PC-9 (cell line): ENCODE data around the gene GSAP. TPM values are rescaled to one million over a fixed set of nuclear protein-coding genes. Genes with fewer than 3 reads are reported as not detected.
"Not testable (repeated sequence)": the region's sequence is repeated elsewhere in the genome, so short reads cannot be mapped to it uniquely, and the experiment has no call there.

Experiments
- BruUV-seq: library from RNA; stranded (reverse); fragments of 400-500 nt; replicated peaks from 2 replicates; lab custom pipeline; 2021; lab: Mats Ljungman, UMichigan
- CTCF ChIA-PET: fragments of 300-600 bp; sonication (Branson Sonifier 250); formaldehyde crosslinking; loops from one replicate; lab custom pipeline; 2022; ENCODE audit warnings: antibody characterized with exemption; lab: Charles Lee
- POLR2A ChIA-PET: fragments of 300-600 bp; sonication (Branson Sonifier 250); formaldehyde crosslinking; loops from one replicate; lab custom pipeline; 2022; ENCODE audit warnings: antibody characterized with exemption; ENCODE audit not compliant: unreplicated experiment; lab: Charles Lee
- DNase-seq, 2 experiments: peaks; one replicate each; pipeline versions ENCODE4 v3.0.0 to v3.0.0-alpha.2; 2015 to 2022; ENCODE audit warnings: mixed read lengths in 1 of 2
- H2AFZ ChIP-seq: fragments of 200-600 bp; sonication (generic); 2 replicates; pipeline ENCODE4 v1.8.1; 2017; ENCODE audit warnings: antibody characterized with exemption
- H3F3A ChIP-seq: fragments of 200-600 bp; sonication (generic); 2 replicates; pipeline ENCODE4 v1.8.1; 2017; ENCODE audit warnings: antibody characterized with exemption, mild to moderate bottlenecking, low read depth; ENCODE audit not compliant: insufficient read depth
- H3K27ac ChIP-seq: fragments of 200-600 bp; sonication (generic); 2 replicates; pipeline ENCODE4 v1.6.1; 2016; ENCODE audit warnings: mixed run types
- H3K27me3 ChIP-seq: fragments of 200-600 bp; sonication (generic); 2 replicates; pipeline ENCODE4 v1.6.1; 2016; ENCODE audit warnings: low read depth, mixed run types; ENCODE audit not compliant: insufficient read depth
- H3K36me3 ChIP-seq: fragments of 200-600 bp; sonication (generic); 2 replicates; pipeline ENCODE4 v1.6.1; 2016; ENCODE audit warnings: low read depth, mixed run types
- H3K4me1 ChIP-seq: fragments of 200-600 bp; sonication (generic); replicated peaks from 2 replicates; pipeline ENCODE4 v1.6.1; 2016; ENCODE audit warnings: mixed run types; ENCODE audit not compliant: insufficient read depth
- H3K4me2 ChIP-seq: fragments of 200-600 bp; sonication (generic); 2 replicates; pipeline ENCODE4 v1.6.1; 2017; ENCODE audit warnings: mixed run types
- H3K4me3 ChIP-seq: fragments of 200-600 bp; sonication (generic); 2 replicates; pipeline ENCODE4 v1.6.1; 2016; ENCODE audit warnings: mixed run types
- H3K79me2 ChIP-seq: fragments of 200-600 bp; sonication (generic); 2 replicates; pipeline ENCODE4 v1.6.1; 2017; ENCODE audit warnings: low read depth, mixed run types
- H3K9me2 ChIP-seq: fragments of 200-600 bp; sonication (generic); 2 replicates; pipeline ENCODE4 v1.8.1; 2017; ENCODE audit warnings: mild to moderate bottlenecking; ENCODE audit not compliant: insufficient read depth
- H3K9me3 ChIP-seq: fragments of 200-600 bp; sonication (generic); 2 replicates; pipeline ENCODE4 v1.8.1; 2016; ENCODE audit warnings: low read depth; ENCODE audit not compliant: insufficient read depth
- H4K20me1 ChIP-seq: fragments of 200-600 bp; sonication (generic); 2 replicates; pipeline ENCODE4 v1.8.1; 2017; ENCODE audit not compliant: insufficient read depth
- EZH2 ChIP-seq: fragments of 200-600 bp; sonication (generic); IDR thresholded peaks from 2 replicates; pipeline ENCODE4 v1.8.0; 2017; ENCODE audit warnings: antibody characterized with exemption, low read depth
- intact Hi-C: fragments of 100-400 bp; cut with micrococcal nuclease; formaldehyde crosslinking; loops from one replicate; pipeline ENCODE4 v1.10.0; 2022; ENCODE audit not compliant: unreplicated experiment
- total RNA-seq: library from RNA; stranded (reverse); gene quantifications from 2 replicates; pipeline ENCODE4 v1.2.3, GENCODE V29; 2021
- TF ChIP-seq, protein P1 (sequence below): fragments of 200-600 bp; sonication (generic); conservative IDR thresholded peaks from 2 replicates; pipeline ENCODE4 v1.6.1; 2017; ENCODE audit warnings: mixed run types, antibody characterized with exemption, mild to moderate bottlenecking, moderate library complexity

Gene GSAP
- total RNA-seq, 1 experiment from 2014 or later = 15.6 TPM

DNA sequence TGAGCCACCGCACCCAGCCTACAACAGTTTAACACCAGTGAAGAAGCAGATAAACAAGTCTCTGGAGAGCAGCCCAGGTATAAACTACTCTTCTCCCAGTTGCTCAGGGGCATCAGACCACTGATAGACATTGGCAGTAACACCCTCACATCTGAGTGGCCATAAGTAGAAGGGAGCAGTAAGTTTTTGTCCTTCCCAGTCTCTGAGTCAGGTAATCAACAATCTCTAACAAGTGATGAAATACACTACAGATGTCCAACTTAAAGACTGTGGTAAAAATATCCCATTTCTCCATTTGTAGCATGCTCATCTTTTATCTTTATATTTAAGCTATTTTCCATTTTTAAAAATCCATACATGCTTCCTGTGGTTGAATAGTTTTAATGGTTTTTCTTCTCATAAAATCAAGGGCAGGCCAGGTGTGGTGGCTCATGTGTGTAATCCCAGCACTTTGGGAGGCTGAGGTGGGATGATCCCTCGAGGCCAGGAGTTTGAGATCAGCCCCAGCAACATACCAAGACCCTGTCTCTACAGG, 78.6 kb downstream of the GSAP start:
- no peaks in the 10 kb centered on the region for H3K79me2 ChIP-seq
- ChIA-PET POLR2A (no interaction called here), CTCF (no interaction called here)
- H2AFZ ChIP-seq = no peak overlapping the region
- intact Hi-C loops = no loop called here
- BruUV-seq = no TSS peak
- H3K36me3 ChIP-seq = no peaks in the 10 kb centered on the region
- no peak for DNase-seq
- no peak for TF ChIP-seq EZH2
- TF ChIP-seq, protein P1, sequence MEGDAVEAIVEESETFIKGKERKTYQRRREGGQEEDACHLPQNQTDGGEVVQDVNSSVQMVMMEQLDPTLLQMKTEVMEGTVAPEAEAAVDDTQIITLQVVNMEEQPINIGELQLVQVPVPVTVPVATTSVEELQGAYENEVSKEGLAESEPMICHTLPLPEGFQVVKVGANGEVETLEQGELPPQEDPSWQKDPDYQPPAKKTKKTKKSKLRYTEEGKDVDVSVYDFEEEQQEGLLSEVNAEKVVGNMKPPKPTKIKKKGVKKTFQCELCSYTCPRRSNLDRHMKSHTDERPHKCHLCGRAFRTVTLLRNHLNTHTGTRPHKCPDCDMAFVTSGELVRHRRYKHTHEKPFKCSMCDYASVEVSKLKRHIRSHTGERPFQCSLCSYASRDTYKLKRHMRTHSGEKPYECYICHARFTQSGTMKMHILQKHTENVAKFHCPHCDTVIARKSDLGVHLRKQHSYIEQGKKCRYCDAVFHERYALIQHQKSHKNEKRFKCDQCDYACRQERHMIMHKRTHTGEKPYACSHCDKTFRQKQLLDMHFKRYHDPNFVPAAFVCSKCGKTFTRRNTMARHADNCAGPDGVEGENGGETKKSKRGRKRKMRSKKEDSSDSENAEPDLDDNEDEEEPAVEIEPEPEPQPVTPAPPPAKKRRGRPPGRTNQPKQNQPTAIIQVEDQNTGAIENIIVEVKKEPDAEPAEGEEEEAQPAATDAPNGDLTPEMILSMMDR = no peak
- H3K9me3 ChIP-seq = no peaks in the 10 kb centered on the region; the same call in 1 of the 2 replicates
- H3K4me2 ChIP-seq = no peak overlapping the region
- no peaks in the 10 kb centered on the region for H3K27me3 ChIP-seq
- no peaks in the 10 kb centered on the region for H3F3A ChIP-seq
- no peak overlapping the region for H3K27ac ChIP-seq
- H3K4me3 ChIP-seq = no peak overlapping the region
- no peaks in the 10 kb centered on the region for H4K20me1 ChIP-seq
- H3K4me1 ChIP-seq = peaks cover 13% of the 10 kb centered on the region
- no peaks in the 10 kb centered on the region for H3K9me2 ChIP-seq

DNA sequence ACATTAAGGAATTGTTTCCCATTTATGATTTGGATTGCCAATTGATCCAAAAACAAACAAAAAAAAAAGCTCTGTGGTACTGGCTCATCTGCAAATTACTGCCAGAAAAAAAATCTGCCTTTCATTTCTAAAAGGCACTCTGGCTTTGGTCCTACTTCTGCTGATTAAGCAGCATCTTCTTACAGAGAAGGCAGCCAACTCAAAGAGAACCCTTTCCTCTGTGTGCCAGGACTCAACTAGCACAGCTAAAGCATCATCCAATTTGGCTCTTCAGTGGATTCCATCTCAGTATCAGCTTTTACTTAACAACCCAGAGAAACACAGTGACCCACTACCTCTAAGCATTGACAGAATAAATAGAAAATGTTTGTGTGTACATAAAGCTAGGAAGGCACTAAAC, 80.6 kb downstream of the GSAP start:
- H3K4me2 ChIP-seq = no peak overlapping the region
- no peak overlapping the region for H3K4me3 ChIP-seq
- H3K27me3 ChIP-seq = no peaks in the 10 kb centered on the region
- intact Hi-C loops = no loop called here
- no peaks in the 10 kb centered on the region; the same call in 1 of the 2 replicates for H3F3A ChIP-seq
- ChIA-PET CTCF (interaction anchor here (1.0 kb wide), 1 partner anchor 19 kb away, joined by 14 read pairs; no protein-coding TSS in a partner anchor), POLR2A (interaction anchor here (0.6 kb wide), 1 partner anchor 203 kb away, joined by 5 read pairs; no protein-coding TSS in a partner anchor)
- no peak for DNase-seq
- peaks cover 15% of the 10 kb centered on the region for H3K4me1 ChIP-seq
- BruUV-seq = no TSS peak
- H3K36me3 ChIP-seq = no peaks in the 10 kb centered on the region
- TF ChIP-seq, protein P1 = no peak
- no peak for TF ChIP-seq EZH2
- H3K79me2 ChIP-seq = no peaks in the 10 kb centered on the region
- no peak overlapping the region for H3K27ac ChIP-seq
- no peak overlapping the region for H2AFZ ChIP-seq
- H4K20me1 ChIP-seq = no peaks in the 10 kb centered on the region
- H3K9me2 ChIP-seq = no peaks in the 10 kb centered on the region
- no peaks in the 10 kb centered on the region; the same call in 1 of the 2 replicates for H3K9me3 ChIP-seq

DNA sequence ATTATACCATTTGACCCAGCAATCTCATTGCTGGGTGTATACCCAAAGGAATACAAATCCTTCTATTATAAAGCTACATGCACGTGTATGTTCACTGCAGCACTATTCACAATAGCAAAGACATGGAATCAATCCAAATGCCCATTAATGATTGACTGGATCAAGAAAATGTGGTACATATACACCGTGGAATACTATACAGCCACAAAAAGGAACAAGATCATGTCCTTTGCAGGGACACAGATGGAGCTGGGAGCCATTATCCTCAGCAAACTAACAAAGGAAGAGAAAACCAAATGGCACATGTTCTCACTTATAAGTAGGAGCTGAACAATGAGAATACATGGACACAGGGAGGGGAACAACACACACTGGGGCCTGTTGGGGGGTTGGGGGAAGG, 82.1 kb downstream of the GSAP start:
- H3K9me2 ChIP-seq, DNase-seq, H3K36me3 ChIP-seq, H3F3A ChIP-seq, BruUV-seq, H3K27ac ChIP-seq, H3K79me2 ChIP-seq, CTCF ChIA-PET, H3K27me3 ChIP-seq, H2AFZ ChIP-seq, H4K20me1 ChIP-seq, H3K9me3 ChIP-seq, H3K4me2 ChIP-seq, H3K4me3 ChIP-seq: not testable (repeated sequence)
- intact Hi-C loops = loop anchor here (5.0 kb wide), 2 partner anchors 212 to 1157 kb away; partner anchors contain the start of gene CCDC146
- POLR2A ChIA-PET = interaction anchor here (0.7 kb wide), 1 partner anchor 198 kb away, joined by 7 read pairs; no protein-coding TSS in a partner anchor
- H3K4me1 ChIP-seq = peaks cover 15% of the 10 kb centered on the region
